ENCODE results near the gene FBXO47.

Gene FBXO47

DNA sequence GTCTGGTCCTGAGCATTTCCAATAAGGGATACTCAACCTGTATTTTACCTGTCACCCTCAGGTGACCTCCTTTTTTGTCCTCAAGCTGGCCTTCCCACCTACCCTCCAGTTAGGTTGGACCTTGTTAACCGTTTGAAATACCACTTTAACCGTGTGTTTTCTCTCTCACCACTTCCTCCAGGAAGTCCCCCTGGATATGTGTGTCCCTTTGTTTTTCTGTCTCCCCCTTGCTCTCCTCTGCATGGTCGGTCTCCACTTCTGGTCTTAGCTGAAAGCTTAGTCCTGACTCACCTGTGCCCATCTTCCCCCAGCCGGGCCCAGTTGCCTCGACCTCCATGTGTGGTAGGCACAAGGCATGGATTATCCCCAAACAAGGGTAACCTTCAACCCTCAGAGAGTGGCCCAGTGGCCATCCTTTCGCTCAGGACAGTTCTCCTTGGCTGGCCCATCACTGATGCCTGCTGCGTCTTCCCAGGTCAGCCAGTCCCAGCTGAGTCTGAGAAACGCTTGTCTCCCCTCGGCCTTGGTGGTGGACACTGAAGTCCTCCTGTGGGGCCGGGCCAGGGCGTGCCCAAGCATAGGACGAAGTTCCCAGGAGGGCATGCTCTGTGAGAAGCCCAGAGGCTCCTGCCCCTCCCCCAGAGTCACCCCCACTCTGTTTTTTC, 77.3 kb downstream of the FBXO47 start:
- DNase-seq (ENCODE audit: insufficient read length, low spot score) (no peak), FAIRE-seq (no peak)
- no peak for TF ChIP-seq POLR2AphosphoS5 (IDR thresholded peaks at IDR 0.05; ENCODE audit: low read depth, low read length)
- no peak for TF ChIP-seq POU2F2 (IDR thresholded peaks at IDR 0.05; ENCODE audit: low read depth, low read length)
- TF ChIP-seq POLR2A (IDR thresholded peaks at IDR 0.05; ENCODE audit: low read depth, low read length) = no peak
- TF ChIP-seq SPI1 (IDR thresholded peaks at IDR 0.05; ENCODE audit: low read depth, low read length) = no peak
- no peak for TF ChIP-seq TAF1 (IDR thresholded peaks at IDR 0.05; ENCODE audit: low read depth, low read length)
- TF ChIP-seq PAX5 (IDR thresholded peaks at IDR 0.05; ENCODE audit: insufficient read depth, low read length, severe bottlenecking) = no peak

DNA sequence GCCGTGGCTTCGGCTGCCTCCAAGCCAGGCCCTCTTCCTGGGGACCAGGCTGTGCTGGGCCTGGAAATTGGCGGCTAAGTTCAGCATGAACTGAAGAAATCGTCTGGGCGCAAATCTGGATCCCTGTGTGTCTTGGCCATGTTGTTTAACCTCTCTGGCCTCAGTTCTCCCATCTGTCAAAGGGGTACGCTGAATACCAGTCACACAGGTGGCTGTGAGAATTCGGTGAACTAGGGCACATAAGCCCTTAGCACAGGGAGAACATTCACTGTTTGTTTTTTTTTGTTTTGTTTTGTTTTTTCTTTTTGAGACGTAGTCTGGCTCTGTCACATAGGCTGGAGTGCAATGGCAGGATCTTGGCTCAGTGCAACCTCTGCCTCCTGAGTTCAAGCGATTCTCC, 78.4 kb downstream of the FBXO47 start:
- no peak for TF ChIP-seq TAF1 (IDR thresholded peaks at IDR 0.05; ENCODE audit: low read depth, low read length)
- no peak for TF ChIP-seq SPI1 (IDR thresholded peaks at IDR 0.05; ENCODE audit: low read depth, low read length)
- no peak for TF ChIP-seq POU2F2 (IDR thresholded peaks at IDR 0.05; ENCODE audit: low read depth, low read length)
- no peak for TF ChIP-seq POLR2AphosphoS5 (IDR thresholded peaks at IDR 0.05; ENCODE audit: low read depth, low read length)
- TF ChIP-seq POLR2A (IDR thresholded peaks at IDR 0.05; ENCODE audit: low read depth, low read length) = no peak
- TF ChIP-seq PAX5 (IDR thresholded peaks at IDR 0.05; ENCODE audit: insufficient read depth, low read length, severe bottlenecking) = no peak
- FAIRE-seq = no peak

DNA sequence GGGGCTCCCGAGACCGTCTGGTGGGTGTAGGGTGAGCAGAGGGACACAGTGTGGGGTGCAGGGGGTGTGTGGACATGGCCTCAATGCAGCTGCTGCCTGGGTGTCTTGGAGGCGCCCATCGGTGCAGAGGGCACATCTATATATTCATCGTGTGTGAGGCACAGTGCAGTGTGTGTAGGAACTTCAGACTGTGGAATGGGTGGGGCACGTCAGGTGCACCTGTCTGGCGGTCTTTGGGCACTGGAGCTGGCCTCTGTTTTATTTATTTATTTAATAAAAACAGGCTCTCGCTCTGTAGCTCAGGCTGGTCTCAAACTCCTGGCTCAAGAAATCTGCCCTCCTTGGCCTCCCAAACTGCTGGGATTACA, 80.6 kb downstream of the FBXO47 start:
- DNase-seq (ENCODE audit: insufficient read length, low spot score) (no peak), FAIRE-seq (no peak)
- no peak for TF ChIP-seq PAX5 (IDR thresholded peaks at IDR 0.05; ENCODE audit: insufficient read depth, low read length, severe bottlenecking)
- no peak for TF ChIP-seq POLR2AphosphoS5 (IDR thresholded peaks at IDR 0.05; ENCODE audit: low read depth, low read length)
- no peak for TF ChIP-seq TAF1 (IDR thresholded peaks at IDR 0.05; ENCODE audit: low read depth, low read length)

More for the DNA sequence above, 78.4 kb downstream of the FBXO47 start:
- DNase-seq (ENCODE audit: insufficient read length, low spot score) = no peak

Measured in GM12891 (cell line).